ENCODE measurements around the gene FLNA. TPM values are rescaled to one million over a fixed set of nuclear protein-coding genes. Genes with fewer than 3 reads are reported as not detected.

FLNA gene
- total RNA-seq, 3 donors from 2014 or later = 164 to 4,590 (median 513) TPM

DNA sequence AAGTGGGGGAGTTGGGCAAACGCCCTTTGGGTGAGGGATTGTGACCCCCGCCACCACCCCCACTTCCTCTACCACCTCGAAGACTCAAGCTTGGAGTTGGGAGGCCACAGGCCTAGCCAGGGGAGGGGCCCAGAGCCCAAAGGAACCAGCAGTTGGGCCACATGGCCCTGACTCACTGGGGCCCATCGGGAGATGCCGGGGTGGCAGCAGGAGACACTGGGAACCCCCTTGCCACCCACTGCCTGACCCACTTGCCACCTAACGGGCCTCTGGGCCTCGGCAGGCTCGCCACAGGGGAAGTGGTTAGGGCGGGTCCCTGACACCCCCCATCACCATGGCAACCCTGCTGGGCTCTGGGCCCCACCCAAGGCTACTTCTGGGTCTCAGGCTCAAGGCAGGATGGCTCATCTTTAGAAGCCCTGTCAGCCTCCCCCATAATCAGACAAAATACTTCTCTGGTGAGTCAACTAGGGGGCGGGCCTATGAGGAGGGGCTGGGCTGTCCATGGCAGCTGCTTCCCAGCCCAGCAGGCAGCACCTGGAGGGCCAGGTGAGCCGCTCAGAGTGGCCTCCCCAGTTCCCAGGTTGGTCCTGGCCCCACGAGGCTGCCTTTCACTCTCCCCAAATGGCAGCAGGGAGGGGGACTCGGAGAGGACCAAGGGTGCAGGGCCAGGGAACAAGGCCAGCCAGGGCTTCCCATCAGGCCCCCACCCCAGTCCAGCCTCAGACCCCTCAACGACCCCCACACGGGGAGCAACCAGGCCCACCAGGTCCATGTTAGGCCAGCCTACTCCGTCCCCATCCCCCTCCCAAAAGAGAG is 5.6 kb downstream of the FLNA start:
- H3K9me3 ChIP-seq = no peaks in the 10 kb centered on the region
- TF ChIP-seq, protein P1, sequence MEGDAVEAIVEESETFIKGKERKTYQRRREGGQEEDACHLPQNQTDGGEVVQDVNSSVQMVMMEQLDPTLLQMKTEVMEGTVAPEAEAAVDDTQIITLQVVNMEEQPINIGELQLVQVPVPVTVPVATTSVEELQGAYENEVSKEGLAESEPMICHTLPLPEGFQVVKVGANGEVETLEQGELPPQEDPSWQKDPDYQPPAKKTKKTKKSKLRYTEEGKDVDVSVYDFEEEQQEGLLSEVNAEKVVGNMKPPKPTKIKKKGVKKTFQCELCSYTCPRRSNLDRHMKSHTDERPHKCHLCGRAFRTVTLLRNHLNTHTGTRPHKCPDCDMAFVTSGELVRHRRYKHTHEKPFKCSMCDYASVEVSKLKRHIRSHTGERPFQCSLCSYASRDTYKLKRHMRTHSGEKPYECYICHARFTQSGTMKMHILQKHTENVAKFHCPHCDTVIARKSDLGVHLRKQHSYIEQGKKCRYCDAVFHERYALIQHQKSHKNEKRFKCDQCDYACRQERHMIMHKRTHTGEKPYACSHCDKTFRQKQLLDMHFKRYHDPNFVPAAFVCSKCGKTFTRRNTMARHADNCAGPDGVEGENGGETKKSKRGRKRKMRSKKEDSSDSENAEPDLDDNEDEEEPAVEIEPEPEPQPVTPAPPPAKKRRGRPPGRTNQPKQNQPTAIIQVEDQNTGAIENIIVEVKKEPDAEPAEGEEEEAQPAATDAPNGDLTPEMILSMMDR (IDR thresholded peaks at IDR 0.05) = no peak
- intact Hi-C loops (cut with DNase I, micrococcal nuclease) = no loop called here
- peak; percentile 43 for ATAC-seq
- H3K4me3 ChIP-seq = no peak overlapping the region
- no peaks in the 10 kb centered on the region for H3K36me3 ChIP-seq (ENCODE audit: low read depth)
- no peaks in the 10 kb centered on the region for H3K4me1 ChIP-seq (ENCODE audit: low read depth)
- DNase-seq = peak; percentile 62 to 91 (median 65)

DNA sequence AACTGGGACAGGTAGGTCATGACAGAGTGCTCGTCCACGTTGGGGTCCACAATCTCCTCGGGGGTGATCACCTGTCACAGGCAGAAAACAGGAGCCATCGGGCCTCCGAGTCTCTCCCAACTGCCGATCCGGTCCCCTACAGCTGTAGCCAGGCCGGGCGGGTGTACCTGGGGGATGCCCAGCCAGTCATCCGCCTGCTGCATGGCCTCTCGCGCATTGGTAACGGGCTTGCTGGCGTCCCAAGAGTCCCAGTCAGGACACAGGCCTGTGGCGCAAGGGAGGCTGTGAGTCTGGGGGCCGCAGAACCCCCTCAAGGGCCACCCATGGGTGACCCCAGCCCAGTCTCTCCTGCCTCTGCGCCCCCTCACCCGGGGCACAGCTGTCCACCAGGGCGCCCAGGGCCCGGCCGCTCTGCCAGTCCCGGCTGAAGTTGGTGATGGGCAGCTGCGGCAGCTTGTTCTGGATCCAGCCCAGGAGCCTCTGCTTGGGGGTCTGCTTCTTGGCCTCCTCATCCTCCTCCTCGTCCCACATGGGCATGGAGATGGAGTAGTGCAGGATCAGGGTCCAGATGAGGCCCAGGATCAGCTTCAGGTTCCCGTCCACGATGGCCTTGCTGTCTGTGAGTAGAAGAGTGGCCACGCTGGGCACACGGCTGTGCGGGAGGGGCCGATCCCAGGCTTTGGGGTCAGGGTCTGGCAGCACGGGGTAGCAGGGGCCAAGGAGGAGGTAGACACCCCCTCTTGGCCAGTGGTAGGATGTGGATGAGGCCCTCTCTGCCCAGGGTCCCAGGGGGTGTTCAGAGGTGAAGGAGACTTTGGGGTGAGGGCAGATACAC is 6.7 kb downstream of the FLNA start:
- no peaks in the 10 kb centered on the region for H3K4me1 ChIP-seq (ENCODE audit: low read depth)
- no peak for ATAC-seq
- intact Hi-C loops (cut with DNase I, micrococcal nuclease) = no loop called here
- no peak for DNase-seq
- H3K4me3 ChIP-seq = no peak overlapping the region
- no peaks in the 10 kb centered on the region for H3K36me3 ChIP-seq (ENCODE audit: low read depth)
- no peaks in the 10 kb centered on the region for H3K9me3 ChIP-seq
- TF ChIP-seq, protein P1 (IDR thresholded peaks at IDR 0.05) = no peak

DNA sequence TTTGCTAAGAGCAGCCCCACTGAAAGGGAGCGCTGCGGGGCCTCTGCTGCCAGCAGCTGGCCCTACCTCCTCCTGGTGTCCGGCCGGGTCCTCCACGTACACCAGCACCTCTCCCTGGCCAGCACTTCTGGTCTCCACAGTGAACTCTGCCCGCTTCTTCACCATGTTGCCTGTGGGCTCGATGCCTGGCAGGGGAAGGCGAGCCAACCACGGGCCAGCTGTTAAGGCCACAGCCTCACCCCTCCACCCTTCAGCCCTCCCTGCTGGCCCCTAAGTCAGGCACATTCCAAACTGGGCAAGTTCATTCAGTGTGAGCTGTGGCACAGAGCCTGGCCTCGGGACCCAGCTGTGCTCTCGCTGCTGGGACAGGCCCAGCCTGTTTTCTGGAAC is 7.8 kb downstream of the FLNA start:
- ATAC-seq = no peak
- H3K4me3 ChIP-seq = no peak overlapping the region
- H3K36me3 ChIP-seq (ENCODE audit: low read depth) = no peaks in the 10 kb centered on the region

DNA sequence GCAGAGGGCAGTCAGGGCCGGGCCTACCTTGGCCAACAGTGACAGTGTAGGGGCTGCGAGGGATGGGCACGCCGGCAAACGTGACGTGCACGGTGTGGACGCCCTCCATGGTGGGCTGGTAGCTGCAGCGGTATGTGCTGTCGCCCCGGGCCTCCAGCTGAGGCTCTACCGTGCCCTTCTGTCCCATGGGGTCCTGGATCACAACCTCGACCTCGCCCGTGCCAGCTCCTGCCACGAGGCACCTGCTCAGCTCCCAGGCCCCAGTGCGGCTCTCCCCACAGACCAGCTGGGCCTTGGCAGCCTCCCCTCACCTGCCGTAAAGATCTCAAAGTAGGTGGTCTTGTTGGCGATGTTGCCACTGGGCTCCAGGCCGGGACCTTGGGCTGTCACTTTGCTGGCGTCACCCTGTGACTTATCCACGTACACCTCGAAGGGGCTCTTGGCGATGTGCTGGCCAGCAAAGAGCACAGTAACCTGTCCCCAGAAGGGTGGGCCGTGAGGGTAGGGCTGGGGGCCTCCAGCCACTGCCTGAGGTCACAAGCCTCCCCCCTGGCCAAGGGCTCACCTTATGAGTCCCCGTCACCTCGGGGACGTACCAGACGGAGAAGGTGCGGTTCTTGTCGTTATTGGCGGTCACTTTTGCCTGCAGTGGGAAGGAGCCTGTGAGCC is 8.3 kb downstream of the FLNA start:
- intact Hi-C loops (cut with DNase I, micrococcal nuclease) = no loop called here
- Histone ChIP-seq H3K9me3 (no peaks in the 10 kb centered on the region), H3K4me1 (ENCODE audit: low read depth) (no peaks in the 10 kb centered on the region), H3K36me3 (ENCODE audit: low read depth) (no peaks in the 10 kb centered on the region), H3K4me3 (no peak overlapping the region)
- ATAC-seq (no peak), DNase-seq (no peak)
- TF ChIP-seq, protein P1 (IDR thresholded peaks at IDR 0.05) = no peak

More for the DNA sequence above, 7.8 kb downstream of the FLNA start:
- TF ChIP-seq, protein P1 (IDR thresholded peaks at IDR 0.05) = no peak
- Histone ChIP-seq H3K9me3 (no peaks in the 10 kb centered on the region), H3K4me1 (ENCODE audit: low read depth) (no peaks in the 10 kb centered on the region)
- intact Hi-C loops (cut with DNase I, micrococcal nuclease) = no loop called here
- DNase-seq = no peak

DNA sequence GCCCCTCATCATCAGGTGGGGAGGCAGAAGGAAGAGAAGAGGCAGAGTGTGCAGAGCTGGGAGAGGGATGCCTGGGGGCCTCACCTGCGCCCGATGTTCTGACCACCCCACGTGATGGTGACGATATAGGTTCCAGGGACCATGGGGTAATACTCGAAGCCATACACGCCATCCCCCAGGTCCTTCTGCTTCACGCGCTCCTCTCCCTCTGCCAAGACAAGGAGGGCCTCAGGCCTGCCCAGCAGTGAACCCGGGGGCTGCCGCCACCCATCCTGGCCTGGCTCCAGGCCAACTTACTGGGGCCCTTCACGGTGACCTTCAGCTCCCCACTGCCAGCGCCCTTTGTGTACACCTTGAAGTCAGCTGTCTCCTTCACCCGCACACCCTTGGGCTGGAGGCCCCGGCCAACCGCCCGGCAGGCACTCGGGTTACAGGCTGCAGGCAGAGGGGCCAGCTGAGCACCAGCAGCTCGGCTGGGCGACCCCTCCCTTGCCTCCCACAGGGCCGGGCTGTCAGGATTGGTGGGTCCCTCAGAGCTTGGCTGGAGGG is 9.3 kb downstream of the FLNA start:
- Histone ChIP-seq H3K36me3 (ENCODE audit: low read depth) (no peaks in the 10 kb centered on the region), H3K4me3 (no peak overlapping the region), H3K9me3 (no peaks in the 10 kb centered on the region), H3K4me1 (ENCODE audit: low read depth) (no peaks in the 10 kb centered on the region)
- ATAC-seq = no peak
- TF ChIP-seq, protein P1 (IDR thresholded peaks at IDR 0.05) = no peak
- intact Hi-C loops (cut with DNase I, micrococcal nuclease) = no loop called here
- no peak for DNase-seq
